HCT116 (cell line): ENCODE results near the gene GPC5. TPM values are rescaled to one million over a fixed set of nuclear protein-coding genes. Genes with fewer than 3 reads are reported as not detected.

ENCODE experiments used
- ATAC-seq: fragments of 200-7000 bp; cut with Tn5 transposase; 2 replicates; pipeline ENCODE4 v1.9.1; 2020; ENCODE audit warnings: mild to moderate bottlenecking, moderate library complexity
- BruUV-seq: library from RNA; stranded (reverse); fragments of 400-500 nt; replicated peaks from 2 replicates; lab custom pipeline; 2021; lab: Mats Ljungman, UMichigan
- CTCF ChIA-PET: fragments of 300-600 bp; sonication (Branson Sonifier 250); formaldehyde crosslinking; loops from one replicate; lab custom pipeline; 2021; ENCODE audit warnings: antibody characterized with exemption; lab: Charles Lee
- POLR2A ChIA-PET: fragments of 300-600, 350-600 bp; sonication (Branson Sonifier 250); formaldehyde crosslinking; loops from one replicate; lab custom pipeline; 2021; ENCODE audit warnings: antibody characterized with exemption; lab: Charles Lee
- RAD21 ChIA-PET, 2 experiments: fragments of 300-600 bp; sonication (Branson Sonifier 250); formaldehyde crosslinking; loops; one replicate each; lab custom pipeline; 2023; ENCODE audit warnings: low total read pairs in 2 of 2; ENCODE audit not compliant: uncharacterized antibody in 2 of 2, unreplicated experiment in 2 of 2, low non-redundant PET in 1 of 2; lab: Charles Lee
- DNase-seq: peaks from one replicate; pipeline ENCODE4 v3.0.0-alpha.2; 2010; ENCODE audit warnings: low read depth, low spot score
- H2AFZ ChIP-seq: fragments of 200-600 bp; shearing (Covaris generic), sonication (generic); 2 replicates; pipeline ENCODE4 v1.6.1; 2017; ENCODE audit warnings: low read depth, mixed run types, mixed read lengths, antibody characterized with exemption, low read length; ENCODE audit not compliant: poor library complexity, severe bottlenecking
- H3K27ac ChIP-seq: 2 replicates; pipeline ENCODE4 v1.5.1; 2012; ENCODE audit warnings: low read depth, low read length
- H3K27me3 ChIP-seq: fragments of 200-600 bp; sonication (generic); 2 replicates; pipeline ENCODE4 v1.6.1; 2016; ENCODE audit warnings: mixed run types, low read length, mixed read lengths; ENCODE audit not compliant: insufficient read depth
- H3K36me3 ChIP-seq, 2 experiments: fragments of 200-500 bp in 1 of 2; fragments of 200-600 bp in 1 of 2; sonication (Bioruptor generic) in 1 of 2; sonication (generic) in 1 of 2; 2 replicates each; pipeline versions ENCODE4 v1.5.1 to v1.6.1; 2014 to 2016; ENCODE audit warnings: low read length in 2 of 2, inconsistent platforms in 1 of 2, mixed read lengths in 1 of 2, mixed run types in 1 of 2; ENCODE audit not compliant: insufficient read depth in 2 of 2, control insufficient read depth in 1 of 2
- H3K4me1 ChIP-seq, 2 experiments: fragments of 200-600 bp in 1 of 2; sonication (generic) in 1 of 2; 2 replicates each; pipeline versions ENCODE4 v1.5.1 to v1.6.1; 2012 to 2017; ENCODE audit warnings: low read length in 2 of 2, inconsistent platforms in 1 of 2, mild to moderate bottlenecking in 1 of 2, mixed read lengths in 1 of 2, mixed run types in 1 of 2, moderate library complexity in 1 of 2; ENCODE audit not compliant: insufficient read depth in 2 of 2, control insufficient read depth in 1 of 2
- H3K4me2 ChIP-seq: fragments of 200-600 bp; sonication (generic); 2 replicates; pipeline ENCODE4 v1.6.1; 2017; ENCODE audit warnings: mixed run types, low read length, mixed read lengths
- H3K4me3 ChIP-seq, 2 experiments: fragments of 200-600 bp in 1 of 2; sonication (generic) in 1 of 2; replicated peaks in 1 of 2; 2 replicates each; pipeline ENCODE4 v1.5.1; 2011 to 2016; ENCODE audit warnings: low read length in 2 of 2, control low read depth in 1 of 2, low read depth in 1 of 2, mild to moderate bottlenecking in 1 of 2, mixed read lengths in 1 of 2, mixed run types in 1 of 2
- H3K79me2 ChIP-seq: fragments of 200-600 bp; sonication (generic); 2 replicates; pipeline ENCODE4 v1.6.1; 2017; ENCODE audit warnings: mild to moderate bottlenecking, mixed run types, low read length, moderate library complexity, mixed read lengths; ENCODE audit not compliant: insufficient read depth
- H3K9ac ChIP-seq: fragments of 200-600 bp; sonication (generic); 2 replicates; pipeline ENCODE4 v1.6.1; 2016; ENCODE audit warnings: low read length, mixed read lengths
- H3K9me2 ChIP-seq: fragments of 200-600 bp; sonication (generic), shearing (Covaris generic); 2 replicates; pipeline ENCODE4 v1.6.1; 2017; ENCODE audit warnings: mixed run types, mild to moderate bottlenecking, moderate library complexity; ENCODE audit not compliant: insufficient read depth
- H3K9me3 ChIP-seq, 2 experiments: fragments of 200-500 bp in 1 of 2; fragments of 200-600 bp in 1 of 2; sonication (Bioruptor generic) in 1 of 2; sonication (generic) in 1 of 2; 2 replicates each; pipeline ENCODE4 v1.6.1; 2014 to 2017; ENCODE audit warnings: low read length in 2 of 2, mixed read lengths in 2 of 2, inconsistent platforms in 1 of 2, low read depth in 1 of 2, mild to moderate bottlenecking in 1 of 2, mixed run types in 1 of 2, moderate library complexity in 1 of 2; ENCODE audit not compliant: control insufficient read depth in 1 of 2, insufficient read depth in 1 of 2
- H4K20me1 ChIP-seq: fragments of 200-600 bp; sonication (generic), shearing (Covaris generic); 2 replicates; pipeline ENCODE4 v1.6.1; 2017; ENCODE audit warnings: mixed run types, mild to moderate bottlenecking, moderate library complexity; ENCODE audit not compliant: insufficient read depth
- EGR1 ChIP-seq: IDR thresholded peaks from 2 replicates; pipeline ENCODE4 v1.6.1; 2012; ENCODE audit warnings: low read depth
- ELF1 ChIP-seq: IDR thresholded peaks from 2 replicates; pipeline ENCODE4 v1.6.1; 2012; ENCODE audit warnings: low read depth, borderline replicate concordance
- REST ChIP-seq: IDR thresholded peaks from 2 replicates; pipeline ENCODE4 v1.6.1; 2012; ENCODE audit warnings: low read depth
- intact Hi-C: fragments of 100-400 bp; cut with micrococcal nuclease; formaldehyde crosslinking; loops from 2 replicates; pipeline ENCODE4 v1.10.0; 2022
- total RNA-seq: library from RNA; stranded (reverse); gene quantifications from one replicate; pipeline ENCODE4 v1.2.1, GENCODE V29; 2021; ENCODE audit not compliant: unreplicated experiment

Gene GPC5
- total RNA-seq, 1 experiment from 2014 or later = not detected

- POLR2A ChIA-PET = no interaction called here
- intact Hi-C loops = no loop called here
- Histone ChIP-seq H3K9ac (no peak overlapping the region), H3K4me1 (no peaks in the 10 kb centered on the region), H3K27ac (no peak overlapping the region), H4K20me1 (no peaks in the 10 kb centered on the region), H3K9me2 (no peaks in the 10 kb centered on the region), H3K9me3 (peaks cover 14 to 16% of the 10 kb centered on the region in 2 experiments; a peak in 2 of 4 replicates), H3K79me2 (no peaks in the 10 kb centered on the region), H3K36me3 (no peaks in the 10 kb centered on the region), H3K4me2 (no peak overlapping the region), H3K4me3 (no peak overlapping the region), H2AFZ (no peak overlapping the region), H3K27me3 (no peaks in the 10 kb centered on the region)
- no peak for ATAC-seq
- CTCF ChIA-PET = no interaction called here
- RAD21 ChIA-PET = no interaction called here
- no peak for TF ChIP-seq REST
- TF ChIP-seq EGR1 = no peak
- no TSS peak for BruUV-seq
- DNase-seq = no peak
Observed at GRCh38 chr13:92260363-92260762, 861.9 kb downstream of the GPC5 start.

GRCh38 chr13:92262100-92262788 lies 863.8 kb downstream of the GPC5 start:
- intact Hi-C loops = no loop called here
- H3K4me1 ChIP-seq = no peaks in the 10 kb centered on the region
- no TSS peak for BruUV-seq
- H3K9me3 ChIP-seq = peaks cover 8 to 23% of the 10 kb centered on the region in 2 experiments; a peak in 2 of 4 replicates
- DNase-seq (no peak), ATAC-seq (no peak)
- H3K36me3 ChIP-seq = no peaks in the 10 kb centered on the region
- no peak overlapping the region for H2AFZ ChIP-seq
- no peaks in the 10 kb centered on the region for H4K20me1 ChIP-seq
- no peak overlapping the region for H3K27ac ChIP-seq
- H3K4me2 ChIP-seq = no peak overlapping the region
- POLR2A ChIA-PET = no interaction called here
- H3K27me3 ChIP-seq = no peaks in the 10 kb centered on the region
- no peak for TF ChIP-seq ELF1
- no peaks in the 10 kb centered on the region for H3K79me2 ChIP-seq
- no peak overlapping the region for H3K9ac ChIP-seq
- CTCF ChIA-PET = no interaction called here
- RAD21 ChIA-PET = no interaction called here
- no peak overlapping the region for H3K4me3 ChIP-seq
- H3K9me2 ChIP-seq = no peaks in the 10 kb centered on the region
